Neural cell (in vitro differentiated cells): ENCODE data around the gene ASB10. TPM values are rescaled to one million over a fixed set of nuclear protein-coding genes. Genes with fewer than 3 reads are reported as not detected.

ENCODE experiments used
- H2AFZ ChIP-seq: fragments of 200-600, 300-800 bp; sonication (generic), shearing (Covaris generic); 2 replicates; pipeline ENCODE4 v1.6.0; 2014; ENCODE audit warnings: low read depth, mild to moderate bottlenecking, antibody characterized with exemption, low read length, moderate library complexity
- H3F3A ChIP-seq: fragments of 200-600 bp; shearing (Covaris generic); 2 replicates; pipeline ENCODE4 v1.6.1; 2016; ENCODE audit warnings: mild to moderate bottlenecking, moderate library complexity, mixed read lengths, antibody characterized with exemption, low read length; ENCODE audit not compliant: insufficient read depth, poor library complexity, severe bottlenecking
- H3K27ac ChIP-seq: fragments of 200-600, 300-800 bp; sonication (generic), shearing (Covaris generic); 2 replicates; pipeline ENCODE4 v1.5.1; 2014; ENCODE audit warnings: mild to moderate bottlenecking, low read length, moderate library complexity
- H3K27me3 ChIP-seq: fragments of 300-800, 200-600 bp; sonication (generic), shearing (Covaris generic); 2 replicates; pipeline ENCODE4 v1.6.0; 2014; ENCODE audit warnings: mild to moderate bottlenecking, low read depth, low read length, moderate library complexity; ENCODE audit not compliant: insufficient read depth
- H3K36me3 ChIP-seq: fragments of 300-800, 200-600 bp; sonication (generic), shearing (Covaris generic); 2 replicates; pipeline ENCODE4 v1.5.1; 2014; ENCODE audit warnings: mild to moderate bottlenecking, antibody characterized with exemption, low read length, moderate library complexity; ENCODE audit not compliant: insufficient read depth
- H3K4me2 ChIP-seq: fragments of 300-800, 200-600 bp; sonication (generic), shearing (Covaris generic); 2 replicates; pipeline ENCODE4 v1.6.0; 2014; ENCODE audit warnings: mild to moderate bottlenecking, low read length
- H3K4me3 ChIP-seq: fragments of 300-800, 200-600 bp; sonication (generic), shearing (Covaris generic); 2 replicates; pipeline ENCODE4 v1.5.1; 2014; ENCODE audit warnings: mild to moderate bottlenecking, low read length, moderate library complexity
- H3K79me2 ChIP-seq: fragments of 200-600 bp; shearing (Covaris generic); replicated peaks from 2 replicates; pipeline ENCODE4 v1.6.0; 2014; ENCODE audit warnings: mild to moderate bottlenecking, low read length, moderate library complexity; ENCODE audit not compliant: insufficient read depth
- H3K9ac ChIP-seq: fragments of 300-800, 200-600 bp; sonication (generic), shearing (Covaris generic); 2 replicates; pipeline ENCODE4 v1.6.1; 2016; ENCODE audit warnings: mild to moderate bottlenecking, low read length, mixed read lengths
- H3K9me2 ChIP-seq: fragments of 200-600 bp; shearing (Covaris generic); 2 replicates; pipeline ENCODE4 v1.6.1; 2016; ENCODE audit warnings: mild to moderate bottlenecking, low read length, mixed read lengths; ENCODE audit not compliant: insufficient read depth
- H3K9me3 ChIP-seq: fragments of 200-600, 300-800 bp; sonication (generic), shearing (Covaris generic); 2 replicates; pipeline ENCODE4 v1.6.1; 2016; ENCODE audit warnings: mild to moderate bottlenecking, mixed run types, low read length, moderate library complexity, mixed read lengths
- H4K20me1 ChIP-seq: fragments of 200-600 bp; shearing (Covaris generic); 2 replicates; pipeline ENCODE4 v1.6.1; 2016; ENCODE audit warnings: mild to moderate bottlenecking, mixed run types; ENCODE audit not compliant: insufficient read depth
- EP300 ChIP-seq: fragments of 450-650 bp; conservative IDR thresholded peaks from 2 replicates; pipeline ENCODE4 v1.6.1; 2014; ENCODE audit warnings: antibody characterized with exemption, mild to moderate bottlenecking, moderate library complexity; ENCODE audit not compliant: poor library complexity, severe bottlenecking
- EZH2 ChIP-seq: fragments of 200-600, 300-800 bp; shearing (Covaris generic), sonication (generic); IDR thresholded peaks from 2 replicates; pipeline ENCODE4 v1.6.1; 2014; ENCODE audit warnings: antibody characterized with exemption, low read length, borderline replicate concordance, mild to moderate bottlenecking; ENCODE audit not compliant: insufficient read depth, poor library complexity, severe bottlenecking
- MXI1 ChIP-seq: fragments of 450-650 bp; conservative IDR thresholded peaks from 2 replicates; pipeline ENCODE4 v1.6.1; 2014; ENCODE audit warnings: antibody characterized with exemption, mild to moderate bottlenecking; ENCODE audit not compliant: poor library complexity, severe bottlenecking
- POLR2AphosphoS5 ChIP-seq: IDR thresholded peaks from 2 replicates; pipeline ENCODE4 v1.6.1; 2012
- RAD21 ChIP-seq: fragments of 450-650 bp; conservative IDR thresholded peaks from 2 replicates; pipeline ENCODE4 v1.6.1; 2014; ENCODE audit warnings: antibody characterized with exemption, mild to moderate bottlenecking, moderate library complexity
- SMC3 ChIP-seq: fragments of 450-650 bp; conservative IDR thresholded peaks from 2 replicates; pipeline ENCODE4 v1.6.1; 2014; ENCODE audit warnings: antibody characterized with exemption, mild to moderate bottlenecking, moderate library complexity; ENCODE audit not compliant: poor library complexity
- TAF1 ChIP-seq: IDR thresholded peaks from 2 replicates; pipeline ENCODE4 v1.6.1; 2012; ENCODE audit warnings: low read depth
- polyA plus RNA-seq: library from polyadenylated mRNA; depleted of rRNA; stranded (reverse); fragments of >200 nt; gene quantifications from 2 replicates; pipeline ENCODE4 v1.2.3, GENCODE V29; 2014
- TF ChIP-seq, protein P1 (sequence below): IDR thresholded peaks from 2 replicates; pipeline ENCODE4 v1.6.1; 2012; ENCODE audit warnings: borderline replicate concordance
- TF ChIP-seq, protein P2 (sequence below): fragments of 450-650 bp; IDR thresholded peaks from 2 replicates; pipeline ENCODE4 v1.5.1; 2014; ENCODE audit warnings: antibody characterized with exemption, mild to moderate bottlenecking, moderate library complexity; ENCODE audit not compliant: poor library complexity, severe bottlenecking

The ASB10 gene
- polyA plus RNA-seq, 1 donor from 2014 or later = not detected

GRCh38 chr7:151178236-151178635 is 8.8 kb downstream of the ASB10 start:
- Histone ChIP-seq H3K4me3 (no peak overlapping the region), H3K9ac (no peak overlapping the region), H3K36me3 (no peaks in the 10 kb centered on the region), H3K27ac (no peak overlapping the region), H4K20me1 (no peaks in the 10 kb centered on the region), H3K9me2 (no peaks in the 10 kb centered on the region), H3K27me3 (no peaks in the 10 kb centered on the region), H3F3A (no peaks in the 10 kb centered on the region), H2AFZ (no peak overlapping the region), H3K4me2 (no peak overlapping the region), H3K79me2 (no peaks in the 10 kb centered on the region), H3K9me3 (no peaks in the 10 kb centered on the region)
- TF ChIP-seq RAD21 (no peak), EP300 (no peak), MXI1 (no peak), POLR2AphosphoS5 (no peak), EZH2 (no peak), TAF1 (no peak), SMC3 (no peak)
- TF ChIP-seq, protein P1, sequence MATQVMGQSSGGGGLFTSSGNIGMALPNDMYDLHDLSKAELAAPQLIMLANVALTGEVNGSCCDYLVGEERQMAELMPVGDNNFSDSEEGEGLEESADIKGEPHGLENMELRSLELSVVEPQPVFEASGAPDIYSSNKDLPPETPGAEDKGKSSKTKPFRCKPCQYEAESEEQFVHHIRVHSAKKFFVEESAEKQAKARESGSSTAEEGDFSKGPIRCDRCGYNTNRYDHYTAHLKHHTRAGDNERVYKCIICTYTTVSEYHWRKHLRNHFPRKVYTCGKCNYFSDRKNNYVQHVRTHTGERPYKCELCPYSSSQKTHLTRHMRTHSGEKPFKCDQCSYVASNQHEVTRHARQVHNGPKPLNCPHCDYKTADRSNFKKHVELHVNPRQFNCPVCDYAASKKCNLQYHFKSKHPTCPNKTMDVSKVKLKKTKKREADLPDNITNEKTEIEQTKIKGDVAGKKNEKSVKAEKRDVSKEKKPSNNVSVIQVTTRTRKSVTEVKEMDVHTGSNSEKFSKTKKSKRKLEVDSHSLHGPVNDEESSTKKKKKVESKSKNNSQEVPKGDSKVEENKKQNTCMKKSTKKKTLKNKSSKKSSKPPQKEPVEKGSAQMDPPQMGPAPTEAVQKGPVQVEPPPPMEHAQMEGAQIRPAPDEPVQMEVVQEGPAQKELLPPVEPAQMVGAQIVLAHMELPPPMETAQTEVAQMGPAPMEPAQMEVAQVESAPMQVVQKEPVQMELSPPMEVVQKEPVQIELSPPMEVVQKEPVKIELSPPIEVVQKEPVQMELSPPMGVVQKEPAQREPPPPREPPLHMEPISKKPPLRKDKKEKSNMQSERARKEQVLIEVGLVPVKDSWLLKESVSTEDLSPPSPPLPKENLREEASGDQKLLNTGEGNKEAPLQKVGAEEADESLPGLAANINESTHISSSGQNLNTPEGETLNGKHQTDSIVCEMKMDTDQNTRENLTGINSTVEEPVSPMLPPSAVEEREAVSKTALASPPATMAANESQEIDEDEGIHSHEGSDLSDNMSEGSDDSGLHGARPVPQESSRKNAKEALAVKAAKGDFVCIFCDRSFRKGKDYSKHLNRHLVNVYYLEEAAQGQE = no peak
- TF ChIP-seq, protein P2, sequence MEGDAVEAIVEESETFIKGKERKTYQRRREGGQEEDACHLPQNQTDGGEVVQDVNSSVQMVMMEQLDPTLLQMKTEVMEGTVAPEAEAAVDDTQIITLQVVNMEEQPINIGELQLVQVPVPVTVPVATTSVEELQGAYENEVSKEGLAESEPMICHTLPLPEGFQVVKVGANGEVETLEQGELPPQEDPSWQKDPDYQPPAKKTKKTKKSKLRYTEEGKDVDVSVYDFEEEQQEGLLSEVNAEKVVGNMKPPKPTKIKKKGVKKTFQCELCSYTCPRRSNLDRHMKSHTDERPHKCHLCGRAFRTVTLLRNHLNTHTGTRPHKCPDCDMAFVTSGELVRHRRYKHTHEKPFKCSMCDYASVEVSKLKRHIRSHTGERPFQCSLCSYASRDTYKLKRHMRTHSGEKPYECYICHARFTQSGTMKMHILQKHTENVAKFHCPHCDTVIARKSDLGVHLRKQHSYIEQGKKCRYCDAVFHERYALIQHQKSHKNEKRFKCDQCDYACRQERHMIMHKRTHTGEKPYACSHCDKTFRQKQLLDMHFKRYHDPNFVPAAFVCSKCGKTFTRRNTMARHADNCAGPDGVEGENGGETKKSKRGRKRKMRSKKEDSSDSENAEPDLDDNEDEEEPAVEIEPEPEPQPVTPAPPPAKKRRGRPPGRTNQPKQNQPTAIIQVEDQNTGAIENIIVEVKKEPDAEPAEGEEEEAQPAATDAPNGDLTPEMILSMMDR = no peak

DNA sequence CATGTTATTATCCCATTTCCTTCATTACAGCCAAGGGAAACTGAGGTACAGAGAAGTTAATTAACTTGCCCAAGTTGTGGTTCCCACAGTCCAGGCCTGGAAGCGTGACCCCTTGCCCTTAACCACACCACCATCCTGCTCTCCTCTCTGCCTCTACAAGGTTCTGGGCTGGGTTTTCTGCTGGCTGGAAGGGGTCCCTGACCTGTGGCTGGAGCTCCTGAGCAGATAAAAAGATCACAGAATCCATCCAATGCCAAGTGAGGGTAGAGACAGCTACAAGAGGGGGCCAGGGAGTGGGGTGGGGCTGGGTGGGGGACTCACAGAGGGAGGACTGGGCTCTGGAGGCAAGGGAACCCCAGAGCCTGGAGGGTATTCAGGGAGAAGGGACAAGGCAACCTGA is 9.7 kb downstream of the ASB10 start:
- TF ChIP-seq EP300 (no peak), POLR2AphosphoS5 (no peak), EZH2 (no peak), MXI1 (no peak), RAD21 (no peak), TAF1 (no peak), SMC3 (no peak)
- TF ChIP-seq, protein P2 = no peak
- TF ChIP-seq, protein P1 = no peak
- no peak overlapping the region for H3K27ac ChIP-seq
- H3F3A ChIP-seq = no peaks in the 10 kb centered on the region
- H3K9me2 ChIP-seq = no peaks in the 10 kb centered on the region
- H3K79me2 ChIP-seq = no peaks in the 10 kb centered on the region
- H4K20me1 ChIP-seq = no peaks in the 10 kb centered on the region
- no peak overlapping the region for H3K4me3 ChIP-seq
- H3K9ac ChIP-seq = no peak overlapping the region
- H2AFZ ChIP-seq = no peak overlapping the region
- H3K9me3 ChIP-seq = no peaks in the 10 kb centered on the region
- H3K4me2 ChIP-seq = no peak overlapping the region
- no peaks in the 10 kb centered on the region for H3K27me3 ChIP-seq
- no peaks in the 10 kb centered on the region for H3K36me3 ChIP-seq
